RWPE2 (cell line): Measurements from ENCODE around the gene CUL1.

Experiments used
- ATAC-seq: fragments of 200-7000 bp; cut with Tn5 transposase; 3 replicates; pipeline ENCODE4 v1.9.1; 2021; ENCODE audit warnings: low read depth
- DNase-seq: peaks from one replicate; pipeline ENCODE4 v3.0.0-alpha.2; 2020; ENCODE audit warnings: low spot score
- H3K27ac ChIP-seq: fragments of 450-650 bp; 2 replicates; pipeline ENCODE4 v1.5.1; 2017; ENCODE audit warnings: mild to moderate bottlenecking; ENCODE audit not compliant: poor library complexity, severe bottlenecking
- H3K27me3 ChIP-seq: fragments of 250-450 bp; sonication (Bioruptor Pico); 2 replicates; pipeline ENCODE4 v1.5.1; 2021; ENCODE audit warnings: mild to moderate bottlenecking, moderate library complexity; ENCODE audit not compliant: insufficient read depth, poor library complexity, severe bottlenecking
- H3K36me3 ChIP-seq: fragments of 250-450 bp; sonication (Bioruptor Pico); 2 replicates; pipeline ENCODE4 v1.5.1; 2020; ENCODE audit warnings: low read depth, mild to moderate bottlenecking, moderate library complexity
- H3K4me1 ChIP-seq: fragments of 250-450 bp; sonication (Bioruptor Pico); 2 replicates; pipeline ENCODE4 v1.5.1; 2021; ENCODE audit warnings: mild to moderate bottlenecking, moderate library complexity; ENCODE audit not compliant: insufficient read depth, poor library complexity, severe bottlenecking
- H3K4me3 ChIP-seq: fragments of 250-450 bp; sonication (Bioruptor Pico); 2 replicates; pipeline ENCODE4 v1.5.1; 2021; ENCODE audit warnings: mild to moderate bottlenecking, moderate library complexity; ENCODE audit not compliant: severe bottlenecking
- H3K9me3 ChIP-seq: fragments of 250-450 bp; sonication (Bioruptor Pico); 2 replicates; pipeline ENCODE4 v1.5.1; 2021; ENCODE audit warnings: mild to moderate bottlenecking, moderate library complexity; ENCODE audit not compliant: severe bottlenecking
- CTCF ChIP-seq: fragments of 450-650 bp; IDR thresholded peaks from one replicate; pipeline ENCODE4 v1.5.1; 2017; ENCODE audit warnings: mild to moderate bottlenecking, moderate library complexity; ENCODE audit not compliant: poor library complexity, severe bottlenecking

CUL1 gene

DNA sequence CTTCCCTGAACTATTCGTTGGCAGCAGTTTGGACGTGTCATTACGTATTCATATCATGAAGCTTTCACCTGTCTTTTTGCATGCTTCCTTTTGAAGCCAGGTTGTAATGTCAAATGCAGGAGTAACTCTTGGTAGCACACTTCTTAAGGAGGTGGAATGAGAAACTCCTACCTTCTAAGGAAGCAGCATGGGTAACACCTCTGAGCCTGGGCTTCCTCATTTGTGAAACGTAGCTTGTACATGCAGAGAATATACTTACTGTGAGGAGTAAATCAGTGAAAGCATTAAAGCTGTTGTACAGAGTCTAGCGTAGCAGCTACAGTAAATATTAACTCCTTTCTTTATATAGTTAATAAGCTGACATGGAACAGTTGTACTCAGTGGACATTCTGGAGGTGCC is 21.1 kb downstream of the CUL1 start:
- Histone ChIP-seq H3K27me3 (no peaks in the 10 kb centered on the region), H3K36me3 (no peaks in the 10 kb centered on the region), H3K27ac (no peak overlapping the region), H3K4me3 (no peak overlapping the region), H3K9me3 (peaks cover 1% of the 10 kb centered on the region), H3K4me1 (peaks cover 7% of the 10 kb centered on the region)
- DNase-seq (no peak), ATAC-seq (no peak)
- TF ChIP-seq CTCF: no peak

- no peak for TF ChIP-seq CTCF
- H3K27me3 ChIP-seq: no peaks in the 10 kb centered on the region
- ATAC-seq (no peak), DNase-seq (no peak)
- H3K4me3 ChIP-seq: no peak overlapping the region
- H3K27ac ChIP-seq: no peak overlapping the region
- peaks cover 7% of the 10 kb centered on the region for H3K4me1 ChIP-seq
- H3K36me3 ChIP-seq: no peaks in the 10 kb centered on the region
- H3K9me3 ChIP-seq: peaks cover 1% of the 10 kb centered on the region
Observed at GRCh38 chr7:148720472-148720871, 21.8 kb downstream of the CUL1 start.

GRCh38 chr7:148721390-148721789 is 22.7 kb downstream of the CUL1 start:
- Histone ChIP-seq H3K4me3 (no peak overlapping the region), H3K27ac (no peak overlapping the region), H3K9me3 (peaks cover 1% of the 10 kb centered on the region), H3K36me3 (no peaks in the 10 kb centered on the region), H3K27me3 (no peaks in the 10 kb centered on the region), H3K4me1 (peaks cover 7% of the 10 kb centered on the region)
- no peak for TF ChIP-seq CTCF
- DNase-seq (no peak), ATAC-seq (no peak)

DNA sequence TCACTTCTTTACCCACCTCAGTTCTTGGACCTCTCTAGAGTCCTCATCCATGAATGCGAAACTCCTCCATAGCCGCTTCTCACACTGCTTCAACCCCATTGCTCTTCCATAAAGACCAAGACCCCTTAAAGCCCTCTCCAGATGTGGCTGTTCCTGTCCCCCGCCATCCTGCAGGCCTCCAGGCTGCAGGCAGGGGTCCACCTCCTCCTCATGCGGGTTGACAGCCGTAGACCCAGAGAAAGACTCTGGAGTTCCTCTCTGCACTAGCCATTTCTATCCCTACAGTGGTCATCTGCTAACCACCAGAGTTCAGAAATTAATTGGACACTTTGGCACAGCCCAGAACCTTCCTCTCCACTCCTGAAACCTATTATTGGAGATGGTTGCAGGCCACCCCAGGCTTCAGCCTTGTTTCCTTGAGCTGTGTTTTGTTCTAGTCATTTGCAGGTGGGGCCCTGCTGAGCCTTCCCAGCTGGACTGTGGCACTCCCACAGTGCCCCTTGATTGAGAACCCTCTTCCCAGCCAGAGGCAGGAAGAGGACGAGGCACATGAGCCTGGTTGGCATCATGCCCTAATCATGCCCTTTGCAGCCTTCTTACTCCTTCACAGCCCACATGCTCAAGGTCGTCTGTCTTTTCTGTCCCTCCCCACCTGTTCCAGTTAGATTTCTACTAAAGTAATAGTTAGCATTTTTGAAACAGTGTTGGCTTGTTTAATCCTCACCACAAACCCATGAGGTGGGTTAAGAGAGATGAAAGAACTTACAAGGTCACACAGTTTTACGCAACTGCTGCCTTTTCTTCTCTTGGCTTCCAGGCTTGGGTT is 23.9 kb downstream of the CUL1 start:
- Histone ChIP-seq H3K27me3 (no peaks in the 10 kb centered on the region), H3K9me3 (peaks cover 1% of the 10 kb centered on the region), H3K36me3 (no peaks in the 10 kb centered on the region), H3K4me3 (no peak overlapping the region), H3K4me1 (peaks cover 3% of the 10 kb centered on the region), H3K27ac (no peak overlapping the region)
- TF ChIP-seq CTCF: no peak
- DNase-seq (no peak), ATAC-seq (no peak)

- H3K36me3 ChIP-seq: no peaks in the 10 kb centered on the region
- no peak overlapping the region for H3K4me3 ChIP-seq
- H3K27ac ChIP-seq: no peak overlapping the region
- H3K4me1 ChIP-seq: peaks cover 4% of the 10 kb centered on the region
- ATAC-seq: no peak
- no peak for TF ChIP-seq CTCF
- H3K27me3 ChIP-seq: no peaks in the 10 kb centered on the region
- DNase-seq: no peak
- peaks cover 1% of the 10 kb centered on the region for H3K9me3 ChIP-seq
Observed at GRCh38 chr7:148723166-148723559, 24.5 kb downstream of the CUL1 start.
